GM19193 (cell line): ENCODE results near the gene TRDN.

Experiments
- POLR2A ChIP-seq: IDR thresholded peaks from 4 replicates; pipeline ENCODE4 v1.6.1; 2011; ENCODE audit not compliant: insufficient read depth, insufficient read length; ENCODE audit errors: extremely low read depth

TRDN gene

DNA sequence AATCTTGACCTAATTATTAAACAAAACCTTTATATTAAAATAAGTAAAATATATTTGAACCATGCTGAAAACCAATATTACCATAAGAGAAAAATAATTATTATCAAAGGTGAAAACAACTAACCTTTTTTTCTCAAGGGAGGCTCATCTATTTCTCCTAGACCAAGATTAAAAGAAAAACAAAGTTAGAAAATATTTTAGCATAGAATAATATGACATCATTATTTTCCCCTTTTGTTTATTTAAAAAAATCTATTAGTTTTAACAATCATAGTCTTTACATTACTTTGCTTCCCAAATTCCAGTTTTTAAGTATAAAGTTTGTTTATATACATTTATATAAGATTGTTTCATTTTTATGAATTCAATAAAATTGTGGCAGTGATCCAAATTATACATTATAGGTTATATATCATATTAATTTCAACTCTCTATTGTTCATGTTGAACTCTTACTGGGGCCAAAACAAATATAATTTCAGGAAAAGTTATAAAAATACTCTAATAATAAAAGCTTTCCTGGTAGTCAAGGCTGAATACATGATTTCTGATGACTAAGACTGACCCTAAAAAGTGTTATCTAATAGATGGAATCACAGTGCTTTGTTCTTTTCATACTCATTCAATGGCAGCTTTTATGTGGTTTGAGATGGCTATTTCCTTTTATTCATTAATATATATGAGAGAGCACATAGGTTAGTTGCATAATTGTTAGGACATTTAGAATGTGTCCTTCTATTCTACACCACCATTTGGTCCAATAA is 89.4 kb downstream of the TRDN start:
- no peak for TF ChIP-seq POLR2A

- TF ChIP-seq POLR2A: no peak
These were observed 90.2 kb downstream of the TRDN start for GRCh38 chr6:123546537-123546936.

DNA sequence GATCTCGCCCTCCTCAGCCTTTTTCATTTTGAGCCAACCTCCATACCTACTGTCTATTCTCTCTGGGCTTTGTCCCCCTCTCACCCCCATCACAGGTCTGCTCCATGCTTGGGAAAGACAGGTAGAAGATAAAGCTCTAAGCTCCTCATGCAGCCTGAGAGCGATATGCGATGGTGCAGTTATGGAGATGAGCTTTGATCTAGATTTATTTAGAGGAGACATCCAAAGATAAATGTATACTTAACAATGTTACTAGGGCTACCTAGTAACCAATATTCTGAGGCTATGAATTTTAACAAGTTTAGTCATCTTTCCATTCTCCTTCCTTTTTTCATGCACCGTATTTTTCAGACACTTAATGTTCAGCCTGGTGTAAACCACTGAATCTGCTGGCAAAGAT is 95.3 kb downstream of the TRDN start:
- TF ChIP-seq POLR2A: no peak

DNA sequence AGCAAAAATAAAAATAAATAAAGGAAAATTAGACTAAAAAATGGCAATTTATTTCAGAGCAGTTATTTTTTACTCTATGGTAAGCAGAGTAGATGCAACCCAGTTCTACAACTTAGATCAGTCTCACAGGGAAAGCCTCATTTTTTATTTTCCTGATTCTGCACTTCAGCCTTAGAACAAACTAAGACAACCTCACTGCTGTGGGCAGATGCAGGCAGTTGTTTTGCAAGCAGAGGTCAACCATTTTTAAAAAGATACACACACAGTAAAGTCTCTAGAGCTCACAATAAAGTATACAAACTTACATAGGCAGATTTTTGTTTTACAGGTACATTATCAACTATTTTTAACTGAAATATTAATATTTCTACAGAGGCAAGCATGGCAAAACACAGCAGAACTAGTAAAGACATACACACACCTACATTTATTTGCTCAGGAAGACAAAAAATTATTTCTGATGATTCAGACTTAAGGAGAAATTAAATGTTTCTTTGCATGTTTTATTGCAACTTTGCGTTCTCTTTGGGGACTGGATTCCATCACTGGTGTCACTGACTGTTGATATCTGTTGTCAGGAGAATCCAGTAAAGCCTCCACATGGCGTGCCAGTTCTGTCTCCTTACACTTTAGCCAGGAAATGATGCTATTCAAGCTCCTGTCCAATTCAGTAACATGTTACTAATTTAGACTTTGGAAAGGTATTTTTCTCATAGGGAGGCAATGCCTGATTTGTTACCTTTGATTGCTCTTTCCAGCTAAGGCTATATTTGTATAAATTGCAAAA is 102.7 kb downstream of the TRDN start:
- TF ChIP-seq POLR2A: no peak

DNA sequence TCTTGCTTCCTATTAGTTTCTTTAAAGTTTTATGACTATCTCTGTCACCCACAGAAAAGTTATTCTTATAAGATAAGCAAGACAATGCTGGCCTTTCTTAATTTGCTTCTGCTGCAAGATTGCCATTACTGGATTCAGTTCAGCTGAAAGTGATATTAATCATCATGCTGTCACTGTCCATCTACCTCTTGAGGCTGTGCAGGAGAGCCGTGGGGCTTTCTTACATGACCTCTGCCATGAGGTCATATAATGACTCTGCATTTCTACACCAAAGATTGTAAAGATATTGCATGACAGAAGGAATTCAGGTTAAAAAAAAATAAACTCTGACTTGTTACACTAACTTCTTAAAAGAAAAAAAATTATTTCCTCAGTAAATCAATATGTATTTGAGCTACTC is 106.9 kb downstream of the TRDN start:
- no peak for TF ChIP-seq POLR2A

GRCh38 chr6:123529058-123529457 is 107.7 kb downstream of the TRDN start:
- TF ChIP-seq POLR2A: no peak

DNA sequence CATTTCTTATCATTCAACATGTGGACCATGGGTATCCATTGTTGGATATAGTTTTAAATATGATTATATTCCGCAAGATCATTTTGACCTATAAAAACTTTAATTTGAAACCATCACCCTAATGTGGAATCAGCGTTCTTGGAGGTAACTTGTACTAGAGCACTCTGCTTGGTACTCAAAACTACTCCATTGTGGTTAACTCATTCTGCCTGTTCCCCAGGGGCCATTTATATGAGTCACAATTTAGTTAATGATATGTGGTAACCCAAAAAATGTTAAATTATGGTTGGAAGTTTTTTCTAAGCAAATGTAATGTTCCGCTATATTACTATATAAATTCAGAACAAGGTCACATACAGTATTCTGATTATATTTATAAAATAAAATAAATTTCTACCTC is 109.3 kb downstream of the TRDN start:
- no peak for TF ChIP-seq POLR2A

- TF ChIP-seq POLR2A: no peak
These were observed 110.6 kb downstream of the TRDN start for GRCh38 chr6:123526128-123526527.

GRCh38 chr6:123524781-123525180 is 112.0 kb downstream of the TRDN start:
- no peak for TF ChIP-seq POLR2A

- no peak for TF ChIP-seq POLR2A
These were observed 116.5 kb downstream of the TRDN start for GRCh38 chr6:123520217-123520616.

DNA sequence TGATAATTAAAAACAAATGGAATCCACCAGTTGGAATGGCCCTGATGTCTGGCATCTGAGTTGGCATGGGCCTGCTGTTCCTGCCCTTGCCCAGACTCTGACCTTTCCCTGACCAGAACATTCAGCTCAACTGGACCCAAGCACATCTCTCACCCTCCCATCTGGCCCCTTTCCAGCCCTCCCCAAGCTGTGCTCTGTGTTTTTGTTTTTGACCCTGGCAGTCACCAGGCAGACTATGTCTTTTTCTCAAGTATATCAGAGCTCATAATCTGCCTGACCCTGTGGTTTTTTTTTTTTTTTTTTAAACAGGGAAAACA is 117.6 kb downstream of the TRDN start:
- TF ChIP-seq POLR2A: no peak

DNA sequence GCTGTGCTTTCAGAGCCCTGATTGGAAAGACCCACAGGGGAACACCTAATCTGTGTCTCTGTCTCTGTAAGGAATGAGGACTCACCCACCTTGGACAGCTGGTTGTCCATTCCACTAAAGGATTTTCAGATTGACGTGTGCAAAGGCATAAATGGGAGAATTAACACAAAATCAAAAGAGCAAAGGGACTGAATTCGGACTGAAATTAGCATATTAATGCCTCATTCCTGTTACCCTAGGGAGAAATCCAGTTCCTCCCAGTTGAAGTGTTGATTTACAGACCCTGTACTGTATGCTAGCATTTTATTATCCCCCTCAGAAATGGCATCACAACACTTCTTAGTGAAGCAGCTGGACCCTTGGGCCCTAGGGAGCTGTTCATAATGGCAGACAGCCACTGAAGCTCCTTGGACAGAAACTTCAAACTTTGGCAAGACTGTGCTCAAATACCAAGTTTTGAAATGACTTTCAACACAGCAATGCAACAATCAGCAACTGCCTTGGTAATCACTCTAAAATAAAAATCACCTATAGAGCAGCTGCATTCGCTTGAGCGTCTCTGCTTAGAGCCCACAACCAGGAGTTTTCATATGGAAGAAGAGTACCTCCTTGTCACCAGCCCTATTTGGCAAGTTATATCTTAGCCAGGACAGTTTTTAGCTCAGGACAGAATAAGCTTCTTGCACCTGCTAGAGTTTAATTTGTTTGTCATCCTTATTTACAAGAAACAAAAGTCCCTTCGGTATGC is 118.1 kb downstream of the TRDN start:
- TF ChIP-seq POLR2A: no peak

DNA sequence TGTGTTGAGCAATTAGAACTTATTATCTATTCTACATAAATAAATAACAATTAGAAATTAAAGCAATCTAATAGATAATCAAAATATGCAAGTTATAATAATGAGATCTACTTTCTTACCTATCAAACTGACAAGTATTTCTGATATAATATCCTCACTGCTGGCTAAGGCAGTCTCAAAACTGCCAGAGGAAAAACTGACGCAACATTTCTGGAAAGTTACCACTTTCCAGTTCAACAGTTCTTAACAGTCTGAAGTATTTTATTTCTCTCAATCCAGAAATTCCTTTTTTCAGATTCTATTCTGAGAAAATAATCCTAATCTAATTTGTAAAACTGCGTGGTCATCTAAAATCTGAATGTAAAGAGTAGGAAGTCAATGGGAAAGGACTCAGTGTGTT is 121.0 kb downstream of the TRDN start:
- TF ChIP-seq POLR2A: no peak

DNA sequence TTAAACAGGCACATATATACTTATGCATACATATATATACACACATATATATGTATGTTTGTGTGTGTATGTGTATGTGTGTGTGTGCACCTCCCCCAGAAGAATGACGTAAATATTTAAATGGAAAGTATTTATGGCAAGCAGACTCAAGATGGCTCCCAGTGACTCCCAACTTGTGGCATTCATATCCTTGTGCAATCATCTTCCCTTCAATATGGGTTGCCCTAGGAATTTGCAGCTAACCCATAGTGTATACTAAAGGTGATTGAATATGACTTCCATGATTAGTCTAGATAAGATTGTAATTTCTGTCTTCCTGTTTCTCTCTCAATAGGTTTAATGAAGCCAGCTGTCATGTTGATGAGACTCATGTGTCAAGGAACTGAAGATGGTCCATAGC is 127.6 kb downstream of the TRDN start:
- TF ChIP-seq POLR2A: no peak

DNA sequence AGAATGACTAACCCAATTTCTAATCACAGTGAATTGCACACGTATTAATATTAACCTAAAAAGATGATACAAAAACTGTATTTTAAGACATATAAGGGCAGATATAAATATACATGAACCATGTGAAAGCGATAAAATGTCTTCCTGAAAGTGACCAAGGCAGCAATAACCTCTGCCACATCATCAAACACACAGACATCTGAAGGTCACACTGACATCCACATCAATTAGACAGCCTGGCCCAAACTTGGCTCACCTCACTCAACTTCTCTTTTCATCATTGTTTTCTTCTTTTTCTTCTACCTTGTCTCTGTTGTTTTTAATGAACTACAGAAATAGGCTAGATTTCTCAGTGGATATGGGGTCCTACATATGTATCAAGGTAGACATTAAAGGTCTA is 128.5 kb downstream of the TRDN start:
- TF ChIP-seq POLR2A: no peak

DNA sequence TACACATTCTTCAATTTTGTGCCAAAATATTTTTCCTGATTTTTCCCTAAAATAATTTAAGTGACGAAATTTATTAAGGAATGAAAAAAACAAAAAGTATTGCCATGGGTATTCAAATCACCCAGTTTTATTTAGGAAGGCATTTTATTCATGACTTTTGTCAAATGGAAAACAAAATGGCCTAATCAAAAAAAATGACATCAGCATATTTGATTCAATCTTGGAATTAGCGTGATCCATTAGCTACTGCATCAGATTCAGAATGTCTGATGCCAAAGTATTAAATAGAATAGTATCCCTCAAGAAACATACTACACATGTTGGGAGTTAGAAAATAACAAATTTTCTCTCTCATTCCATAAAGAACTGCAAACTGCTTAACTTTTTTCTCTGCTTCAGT is 129.2 kb downstream of the TRDN start:
- TF ChIP-seq POLR2A: no peak
